ENCODE data around the gene NELFCD. TPM values are rescaled to one million over a fixed set of nuclear protein-coding genes. Genes with fewer than 3 reads are reported as not detected.

Gene NELFCD
- total RNA-seq, 4 donors from 2014 or later = 36.3 to 64.8 (median 47.0) TPM

DNA sequence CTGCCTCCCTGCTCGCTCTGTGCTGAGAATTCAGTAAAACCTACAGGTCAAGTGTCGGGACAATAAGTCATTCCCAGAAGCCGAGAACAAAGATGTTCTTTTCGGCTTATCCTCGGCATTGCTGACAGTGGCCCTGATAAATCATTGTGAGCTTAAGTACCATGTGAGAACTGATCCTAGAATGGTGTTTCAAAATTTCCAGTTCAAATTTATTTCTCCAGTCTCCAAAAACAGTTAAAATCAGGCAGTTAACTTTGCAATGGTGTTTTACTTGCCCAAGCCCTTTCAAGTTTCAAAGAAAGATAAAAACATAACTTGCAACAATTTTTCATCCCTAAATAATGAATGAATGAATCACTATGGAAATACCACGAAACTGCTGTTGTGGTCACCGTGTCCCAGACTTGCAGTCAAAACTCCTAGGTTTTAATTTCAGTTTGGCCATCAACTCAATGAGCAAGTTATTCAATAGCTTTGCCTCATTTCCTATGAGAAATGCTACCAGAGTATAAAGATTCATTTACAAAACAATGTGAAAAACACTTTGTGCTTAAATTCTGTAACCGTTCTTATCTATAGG is 46.8 kb downstream of the NELFCD start:
- TF ChIP-seq, protein P1, sequence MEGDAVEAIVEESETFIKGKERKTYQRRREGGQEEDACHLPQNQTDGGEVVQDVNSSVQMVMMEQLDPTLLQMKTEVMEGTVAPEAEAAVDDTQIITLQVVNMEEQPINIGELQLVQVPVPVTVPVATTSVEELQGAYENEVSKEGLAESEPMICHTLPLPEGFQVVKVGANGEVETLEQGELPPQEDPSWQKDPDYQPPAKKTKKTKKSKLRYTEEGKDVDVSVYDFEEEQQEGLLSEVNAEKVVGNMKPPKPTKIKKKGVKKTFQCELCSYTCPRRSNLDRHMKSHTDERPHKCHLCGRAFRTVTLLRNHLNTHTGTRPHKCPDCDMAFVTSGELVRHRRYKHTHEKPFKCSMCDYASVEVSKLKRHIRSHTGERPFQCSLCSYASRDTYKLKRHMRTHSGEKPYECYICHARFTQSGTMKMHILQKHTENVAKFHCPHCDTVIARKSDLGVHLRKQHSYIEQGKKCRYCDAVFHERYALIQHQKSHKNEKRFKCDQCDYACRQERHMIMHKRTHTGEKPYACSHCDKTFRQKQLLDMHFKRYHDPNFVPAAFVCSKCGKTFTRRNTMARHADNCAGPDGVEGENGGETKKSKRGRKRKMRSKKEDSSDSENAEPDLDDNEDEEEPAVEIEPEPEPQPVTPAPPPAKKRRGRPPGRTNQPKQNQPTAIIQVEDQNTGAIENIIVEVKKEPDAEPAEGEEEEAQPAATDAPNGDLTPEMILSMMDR (IDR thresholded peaks at IDR 0.05; ENCODE audit: low read depth) = no peak

DNA sequence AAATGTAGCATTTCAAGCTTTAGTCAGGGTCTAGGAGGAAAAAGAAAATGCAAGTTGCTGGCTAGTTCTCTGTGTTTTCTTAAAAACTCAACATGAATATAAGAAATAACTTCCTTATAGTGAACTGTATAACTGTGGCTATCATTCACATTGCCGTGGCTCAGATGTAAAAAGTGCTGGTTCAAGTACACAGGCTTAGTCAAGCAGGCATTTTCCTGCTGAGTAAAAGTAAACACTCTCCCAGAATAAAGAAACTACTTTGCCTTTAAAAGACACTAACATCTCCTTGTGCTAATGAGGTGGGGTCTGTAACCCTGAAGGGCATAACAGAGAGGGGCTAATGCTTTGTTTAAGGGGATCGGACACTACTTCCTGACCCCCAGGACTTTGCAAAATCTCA is 47.8 kb downstream of the NELFCD start:
- TF ChIP-seq, protein P1 (IDR thresholded peaks at IDR 0.05; ENCODE audit: low read depth) = no peak

DNA sequence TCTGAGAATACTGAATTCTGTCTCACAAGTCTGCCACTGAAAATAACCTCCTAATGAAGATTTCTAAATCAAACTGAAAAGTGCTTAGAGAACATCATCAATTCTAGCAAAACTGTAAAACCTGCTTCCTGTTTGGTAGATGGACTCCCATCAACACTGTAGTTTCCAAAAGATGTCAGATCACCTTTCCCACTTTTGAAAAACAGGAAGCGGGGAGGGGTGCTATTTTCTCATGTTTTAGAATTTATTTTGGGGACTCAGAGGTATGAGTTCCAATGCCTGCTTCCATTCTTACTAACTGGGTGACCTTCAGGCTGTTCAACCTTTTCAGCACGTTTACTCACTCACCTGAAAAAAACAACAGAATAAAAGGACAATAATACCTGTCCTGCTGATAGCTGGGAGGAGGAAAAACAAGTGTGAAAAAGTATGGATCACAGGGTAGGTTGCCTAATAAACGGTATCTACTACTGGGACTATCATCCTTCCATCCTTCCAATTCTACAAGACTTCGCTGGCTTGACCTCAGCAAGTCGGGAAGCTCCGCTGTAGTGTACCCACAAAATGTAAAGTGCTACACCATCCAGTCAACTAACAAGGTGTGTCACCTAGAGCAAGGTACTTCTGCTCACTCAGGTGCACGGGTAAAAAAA is 50.0 kb downstream of the NELFCD start:
- TF ChIP-seq, protein P1 (IDR thresholded peaks at IDR 0.05; ENCODE audit: low read depth) = no peak

DNA sequence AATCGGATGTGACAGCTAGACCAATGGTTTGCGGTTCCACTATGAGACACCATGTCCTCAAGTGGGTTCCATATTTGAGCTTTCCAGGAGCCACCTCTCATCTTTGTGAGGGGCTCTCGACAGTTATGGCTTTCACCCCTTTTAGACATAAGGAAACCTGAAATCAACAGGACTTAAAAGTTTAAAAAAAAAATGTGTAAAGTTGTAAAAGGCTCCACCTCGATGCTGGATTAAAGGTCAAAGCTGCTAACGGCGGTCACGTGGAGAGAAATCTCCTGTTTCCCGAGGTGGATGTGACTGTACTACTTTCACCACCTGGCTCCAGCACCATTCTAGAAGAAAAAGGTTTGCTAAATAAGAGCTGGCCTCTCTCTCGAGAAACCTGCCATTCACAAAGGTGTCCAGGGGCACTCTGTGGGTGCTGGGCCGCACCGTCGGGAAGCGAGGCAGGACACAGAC is 50.5 kb downstream of the NELFCD start:
- TF ChIP-seq, protein P1 (IDR thresholded peaks at IDR 0.05; ENCODE audit: low read depth) = no peak

DNA sequence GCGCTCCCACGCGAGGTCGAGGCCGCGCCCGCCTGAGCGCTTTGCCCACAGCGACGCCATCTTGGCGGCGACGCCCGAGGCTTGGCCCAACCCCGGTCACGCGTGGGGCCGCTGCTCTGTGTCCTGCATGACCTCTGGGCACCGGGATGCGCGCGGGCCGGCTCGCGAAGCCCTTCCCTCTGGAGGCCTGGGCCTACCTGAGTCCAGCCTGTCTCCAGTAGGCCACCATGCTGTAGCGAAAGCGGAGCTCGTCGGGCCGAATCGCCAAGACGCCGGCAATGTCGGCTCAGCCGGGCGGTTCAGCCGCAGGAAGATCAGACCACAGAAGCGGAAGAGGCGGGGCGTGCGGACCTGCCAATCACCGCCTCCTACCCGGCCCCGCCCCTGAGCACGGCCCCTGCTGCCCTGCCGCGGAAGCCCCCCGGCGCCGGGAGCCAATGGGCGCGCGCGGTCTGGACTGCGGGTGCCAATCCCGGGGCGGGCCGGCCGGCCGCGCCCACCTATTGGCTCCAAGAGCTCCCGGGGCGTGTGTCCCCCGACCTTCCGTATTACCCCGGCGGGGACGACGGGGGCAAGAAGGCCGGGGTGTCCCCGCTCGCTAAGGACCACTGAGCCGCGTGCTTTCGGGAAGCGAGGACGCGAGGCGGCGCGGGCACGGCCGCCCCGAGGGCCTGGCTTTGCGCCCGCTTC is 51.1 kb downstream of the NELFCD start, which contains the start of gene ATP5F1E:
Gene ATP5F1E, minus strand, starts transcription at position 313 of the 690 bp plus-strand sequence. Its CDS starts 84 bp downstream, at position 229.
- TF ChIP-seq, protein P1 (IDR thresholded peaks at IDR 0.05; ENCODE audit: low read depth) = no peak

DNA sequence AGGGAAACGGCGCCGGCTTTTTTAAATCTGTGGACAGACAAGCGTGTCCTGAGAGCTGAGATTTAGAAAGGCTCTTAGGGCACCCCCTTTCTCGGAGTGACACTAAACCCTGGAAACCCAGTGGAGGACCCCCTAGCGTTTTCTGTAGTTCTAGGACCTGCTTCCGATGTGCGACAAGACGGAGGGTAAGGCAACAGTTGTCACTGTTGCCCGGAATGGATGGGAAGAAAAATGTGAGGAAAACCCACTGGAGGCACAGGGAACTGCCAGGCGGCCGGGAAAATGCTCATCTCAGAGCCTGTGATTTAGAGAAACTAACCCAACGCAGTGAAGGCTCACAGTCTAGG is 51.6 kb downstream of the NELFCD start:
- TF ChIP-seq, protein P1 (IDR thresholded peaks at IDR 0.05; ENCODE audit: low read depth) = no peak

DNA sequence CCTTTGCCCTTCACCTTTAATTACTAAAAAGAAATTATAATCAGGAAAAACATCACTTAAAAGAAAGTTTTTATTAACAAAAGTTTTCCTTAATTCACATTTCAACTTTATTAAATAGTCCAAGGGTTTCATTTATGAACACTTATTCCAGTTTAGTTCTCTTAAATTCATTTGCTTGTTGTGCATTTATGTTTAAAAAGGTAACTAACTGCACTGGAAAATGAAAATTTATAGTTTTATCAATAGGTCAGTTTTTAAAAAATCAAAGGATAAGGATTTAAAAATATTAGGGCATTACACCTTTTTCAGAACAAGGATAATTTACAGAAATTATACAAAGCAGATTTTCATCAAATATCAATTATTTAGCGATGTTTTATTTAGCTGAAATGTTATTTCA is 52.0 kb downstream of the NELFCD start:
- TF ChIP-seq, protein P1 (IDR thresholded peaks at IDR 0.05; ENCODE audit: low read depth) = no peak

Measured in subcutaneous adipose tissue (tissue), 4 donors.